Endometrial microvascular endothelial cells (primary cell): ENCODE data around the gene HLCS. TPM values are rescaled to one million over a fixed set of nuclear protein-coding genes. Genes with fewer than 3 reads are reported as not detected.

Source experiments
- in situ Hi-C: cut with HindIII; loops from 2 replicates; pipeline ENCODE4 v1.10.0; 2017; ENCODE audit warnings: low sequenced_read_pairs, low pct_unique_long_range_greater_than_20kb; ENCODE audit errors: inconsistent ontology term
- total RNA-seq: library from RNA; depleted of rRNA; stranded (reverse); fragments of >200 nt; gene quantifications from one replicate; pipeline ENCODE4 v1.2.3, GENCODE V29; 2015; ENCODE audit errors: inconsistent ontology term

HLCS gene
- total RNA-seq, 1 donor from 2014 or later: 29.3 TPM

DNA sequence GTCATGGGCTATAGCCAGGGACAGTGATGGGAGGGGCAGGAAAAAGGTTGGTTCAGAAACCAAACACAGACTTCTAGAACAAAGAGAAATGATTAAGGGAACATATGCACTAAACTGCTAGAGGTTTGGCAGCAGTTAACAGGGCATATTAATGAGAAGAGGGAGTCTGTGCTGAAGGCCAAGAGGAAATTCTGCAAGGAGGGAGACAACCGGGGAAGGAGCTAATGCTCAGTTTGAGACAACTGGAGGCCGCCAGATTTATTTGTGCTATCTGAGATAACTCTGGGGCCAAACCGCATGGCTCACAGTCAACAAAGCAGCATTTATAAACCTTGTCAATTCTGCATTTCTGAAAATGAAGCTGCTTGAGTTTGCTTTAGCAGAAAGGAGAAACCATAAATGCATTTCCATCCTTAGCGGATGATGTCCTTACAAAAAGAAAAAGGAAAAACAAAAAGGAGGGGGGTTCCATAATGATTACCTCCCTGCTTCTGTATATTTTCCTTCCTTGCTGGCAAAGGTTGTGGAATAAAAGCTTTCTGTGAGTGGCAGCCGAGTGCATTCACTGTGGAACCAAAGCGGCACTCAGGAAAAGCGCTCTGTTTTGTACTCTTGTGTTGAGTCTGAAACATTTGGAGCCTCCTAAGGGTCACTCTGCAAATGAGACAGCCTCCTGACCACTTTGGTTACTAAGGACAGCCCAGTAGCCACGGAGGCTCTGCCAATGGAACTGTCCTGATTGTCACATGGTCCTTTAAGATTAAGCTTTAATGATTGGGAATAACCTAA lies 197.2 kb downstream of the HLCS start:
- in situ Hi-C loops: no loop called here

DNA sequence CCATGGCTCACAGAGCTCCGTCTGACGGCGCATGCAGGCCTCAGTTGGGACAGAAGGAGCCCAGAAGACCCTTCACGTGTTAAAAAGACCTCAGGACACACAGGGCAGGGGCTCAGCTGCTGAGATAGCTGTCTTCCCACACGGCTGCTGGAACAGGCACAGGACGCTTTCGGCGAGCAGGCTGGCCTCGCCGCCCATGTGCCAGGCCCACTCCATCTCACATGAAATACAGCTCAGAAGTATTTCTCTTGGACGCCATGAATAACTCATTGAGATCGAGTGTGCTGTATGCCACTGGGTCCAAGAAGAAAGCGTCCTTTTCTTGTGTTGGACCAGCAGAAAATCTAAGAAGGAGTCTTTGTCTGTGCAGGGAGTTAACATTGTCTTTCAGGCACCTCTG lies 198.0 kb downstream of the HLCS start:
- in situ Hi-C loops: no loop called here

DNA sequence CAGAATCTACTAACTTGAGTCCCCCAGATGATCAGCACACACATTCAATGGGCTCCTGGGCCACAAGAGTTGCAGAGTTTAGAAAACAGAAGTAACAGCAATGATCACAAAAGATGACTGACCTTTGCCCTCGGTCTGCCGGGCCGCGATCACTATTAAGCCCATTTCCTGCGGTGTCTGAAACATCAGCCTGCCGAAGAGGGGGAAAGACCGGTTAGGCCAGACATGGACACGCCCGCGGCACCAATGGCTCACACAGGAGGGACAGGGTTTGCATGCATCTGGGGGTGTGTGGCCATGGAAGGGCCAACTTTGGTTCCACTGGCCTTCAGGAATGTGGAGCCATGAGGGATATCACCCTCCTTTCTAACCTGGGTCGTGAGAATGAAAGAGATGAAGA lies 199.4 kb downstream of the HLCS start:
- in situ Hi-C loops: no loop called here

DNA sequence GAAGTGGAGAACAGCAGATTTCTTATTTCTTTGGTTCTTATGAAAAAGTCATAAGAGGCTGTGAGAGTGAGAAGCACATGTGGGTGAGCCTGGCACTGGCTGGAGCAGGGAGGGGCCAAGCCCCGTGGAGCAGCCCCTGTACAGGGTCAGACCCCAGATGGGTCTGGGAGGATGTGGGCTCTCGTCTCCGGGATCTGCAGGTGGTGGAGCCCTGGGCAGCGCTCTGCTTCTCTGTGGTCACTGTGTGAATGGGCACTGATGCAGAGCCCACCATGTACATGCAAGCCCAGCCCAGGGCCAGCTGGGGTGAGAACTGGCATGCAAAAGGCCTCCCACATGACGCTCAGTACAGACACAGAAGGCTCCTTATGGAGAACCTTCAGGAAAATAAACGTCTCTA lies 200.0 kb downstream of the HLCS start:
- in situ Hi-C loops: no loop called here

- in situ Hi-C loops: no loop called here
Measured at GRCh38 chr21:36765229-36765628, 201.2 kb downstream of the HLCS start.

DNA sequence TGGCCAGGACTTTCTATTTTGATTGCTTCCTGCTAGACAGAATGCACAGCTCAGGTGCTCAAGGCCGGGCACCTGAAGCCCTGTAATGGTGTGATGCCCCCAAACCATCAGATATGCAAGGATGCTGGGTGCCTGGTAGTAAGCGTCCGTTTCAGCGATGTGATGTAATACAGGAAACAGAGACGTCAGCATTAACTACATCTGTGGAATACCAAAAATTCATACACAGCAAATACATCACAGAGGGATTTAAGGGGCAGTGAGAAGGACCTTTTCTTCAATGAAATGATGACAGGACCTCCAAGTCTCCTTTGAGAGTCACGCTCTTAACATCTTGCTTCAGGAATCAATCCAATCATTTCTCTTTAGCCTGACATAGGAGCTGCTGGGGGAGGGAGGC lies 203.2 kb downstream of the HLCS start:
- in situ Hi-C loops: no loop called here

DNA sequence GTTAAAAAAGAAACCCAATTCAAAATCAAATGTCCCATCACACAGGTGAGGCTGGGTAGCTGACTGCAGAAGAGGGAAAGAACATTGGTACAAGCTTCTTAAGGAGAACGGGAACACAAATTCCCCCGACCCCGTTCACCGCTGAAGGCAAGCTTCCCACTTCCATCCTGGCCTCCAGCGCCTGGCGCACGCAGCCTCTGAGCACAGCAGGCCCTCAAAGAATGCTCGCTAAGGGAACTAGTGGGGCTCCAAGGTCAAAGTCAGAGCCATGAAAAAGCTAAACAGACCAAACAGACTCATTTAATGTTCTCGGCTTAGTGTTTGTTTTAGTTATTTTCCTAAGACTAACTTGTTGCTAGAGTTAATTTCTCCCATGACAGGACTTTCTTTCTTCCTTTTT lies 203.8 kb downstream of the HLCS start:
- in situ Hi-C loops: no loop called here

DNA sequence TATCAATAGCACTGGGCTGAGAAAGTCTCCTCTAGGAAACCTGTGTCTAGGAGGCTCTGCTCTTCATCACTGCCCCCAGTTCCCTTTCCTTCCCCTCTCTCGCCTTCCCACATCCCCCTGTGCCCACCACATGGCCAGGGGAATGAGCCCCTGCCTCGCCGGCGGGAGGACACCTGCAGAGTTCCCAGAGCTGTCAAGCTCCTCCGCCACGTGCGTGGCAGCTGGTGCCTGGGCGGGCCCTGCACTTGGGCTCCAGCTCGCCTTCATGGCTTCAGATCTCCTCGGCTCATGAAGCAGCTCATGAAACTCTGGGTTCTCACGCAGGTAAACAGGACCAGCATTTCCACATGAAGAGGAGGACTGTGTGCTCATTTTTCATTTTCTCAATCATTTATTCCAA lies 204.8 kb downstream of the HLCS start:
- in situ Hi-C loops: no loop called here

- in situ Hi-C loops: no loop called here
Measured at GRCh38 chr21:36759348-36760083, 207.0 kb downstream of the HLCS start.

DNA sequence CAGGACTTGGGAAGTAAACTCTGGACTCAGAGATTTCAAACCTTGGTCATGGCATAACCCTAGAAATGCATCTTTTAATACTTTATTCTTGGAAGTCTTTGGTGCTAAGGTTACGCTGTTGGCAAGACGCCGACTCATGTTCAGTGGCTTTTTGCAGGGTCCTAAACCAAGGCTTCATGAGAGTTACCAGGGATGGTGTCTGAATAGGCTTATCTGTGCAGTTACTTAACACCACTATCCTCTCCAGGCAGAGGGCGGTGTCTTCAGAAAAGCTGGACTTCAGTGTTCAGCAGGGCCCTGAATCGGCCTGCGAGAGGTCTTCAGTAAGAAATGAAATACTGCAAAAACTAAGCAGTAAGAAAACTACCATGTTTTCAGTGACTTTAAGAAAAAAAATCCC lies 209.3 kb downstream of the HLCS start:
- in situ Hi-C loops: no loop called here

GRCh38 chr21:36756527-36756926 lies 209.9 kb downstream of the HLCS start:
- in situ Hi-C loops: no loop called here

- in situ Hi-C loops: no loop called here
Measured at GRCh38 chr21:36754241-36754898, 212.1 kb downstream of the HLCS start.

DNA sequence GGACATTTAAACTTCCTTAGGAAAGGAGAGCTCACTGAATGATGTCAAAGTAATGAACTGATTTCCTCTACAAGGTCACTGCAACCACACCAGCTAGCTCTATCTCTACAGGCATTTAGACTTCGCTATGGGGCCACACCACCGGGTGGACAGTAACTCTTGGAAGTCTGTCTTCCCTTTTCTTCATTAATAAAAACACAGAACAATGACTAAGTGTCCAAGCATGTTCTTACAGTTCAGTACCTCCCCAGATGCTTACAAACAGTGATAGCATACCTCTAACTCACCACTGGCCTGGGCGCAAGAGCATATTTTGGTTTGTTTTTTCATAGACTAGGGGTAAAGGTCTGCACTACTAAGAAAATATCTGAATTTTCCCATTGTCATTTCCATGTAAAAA lies 212.9 kb downstream of the HLCS start:
- in situ Hi-C loops: no loop called here

DNA sequence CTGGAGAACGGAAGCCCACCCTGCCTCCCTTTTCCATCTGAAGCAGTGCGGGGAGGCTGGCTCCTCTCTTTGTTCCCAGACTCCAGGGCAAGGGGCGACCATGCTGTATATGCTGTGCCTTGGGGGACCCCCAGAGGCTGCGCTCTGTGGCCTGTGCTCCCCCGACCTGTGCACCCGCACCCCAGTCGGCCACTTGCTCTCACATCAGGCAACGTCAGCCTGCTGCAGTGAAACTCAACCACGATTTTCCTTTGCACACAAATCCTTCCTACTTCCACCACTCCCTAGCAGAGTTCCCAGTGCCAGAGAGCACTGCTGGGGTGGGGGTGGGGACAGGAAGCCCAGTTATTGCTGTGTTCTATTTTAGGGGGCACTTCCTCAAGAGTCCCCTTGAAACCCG lies 215.1 kb downstream of the HLCS start:
- in situ Hi-C loops: no loop called here

- in situ Hi-C loops: no loop called here
Measured at GRCh38 chr21:36750576-36750959, 215.9 kb downstream of the HLCS start.

- in situ Hi-C loops: no loop called here
Measured at GRCh38 chr21:36749935-36750575, 216.4 kb downstream of the HLCS start.

- in situ Hi-C loops: no loop called here
Measured at GRCh38 chr21:36747815-36748383, 218.6 kb downstream of the HLCS start.

- in situ Hi-C loops: no loop called here
Measured at GRCh38 chr21:36747041-36747814, 219.2 kb downstream of the HLCS start.

GRCh38 chr21:36745459-36745858 lies 221.0 kb downstream of the HLCS start:
- in situ Hi-C loops: no loop called here
